ENCODE results near the gene DLK2.

DNA sequence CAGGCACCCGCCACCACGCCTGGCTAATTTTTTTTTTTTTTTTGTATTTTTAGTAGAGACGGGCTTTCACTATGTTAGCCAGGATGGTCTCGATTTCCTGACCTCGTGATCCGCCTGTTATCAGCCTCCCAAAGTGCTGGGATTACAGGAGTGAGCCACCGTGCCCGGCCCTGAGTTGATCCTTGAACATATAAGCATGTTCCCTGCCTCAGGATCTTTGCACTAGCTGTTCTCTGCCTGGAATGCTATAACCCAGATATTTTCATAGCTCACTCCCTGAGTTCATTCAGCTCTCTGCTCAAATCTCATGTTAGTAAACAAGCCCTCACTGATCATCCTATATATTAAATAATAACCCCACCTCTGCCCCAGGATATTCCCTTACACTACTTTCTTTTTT, 9.0 kb upstream of the DLK2 start:
- TF ChIP-seq EZH2phosphoT487 (IDR thresholded peaks at IDR 0.05; ENCODE audit: low read length): no peak
- TF ChIP-seq EZH2 (optimal IDR thresholded peaks at IDR 0.05; ENCODE audit: low read depth, low read length): no peak
- TF ChIP-seq, protein P1, sequence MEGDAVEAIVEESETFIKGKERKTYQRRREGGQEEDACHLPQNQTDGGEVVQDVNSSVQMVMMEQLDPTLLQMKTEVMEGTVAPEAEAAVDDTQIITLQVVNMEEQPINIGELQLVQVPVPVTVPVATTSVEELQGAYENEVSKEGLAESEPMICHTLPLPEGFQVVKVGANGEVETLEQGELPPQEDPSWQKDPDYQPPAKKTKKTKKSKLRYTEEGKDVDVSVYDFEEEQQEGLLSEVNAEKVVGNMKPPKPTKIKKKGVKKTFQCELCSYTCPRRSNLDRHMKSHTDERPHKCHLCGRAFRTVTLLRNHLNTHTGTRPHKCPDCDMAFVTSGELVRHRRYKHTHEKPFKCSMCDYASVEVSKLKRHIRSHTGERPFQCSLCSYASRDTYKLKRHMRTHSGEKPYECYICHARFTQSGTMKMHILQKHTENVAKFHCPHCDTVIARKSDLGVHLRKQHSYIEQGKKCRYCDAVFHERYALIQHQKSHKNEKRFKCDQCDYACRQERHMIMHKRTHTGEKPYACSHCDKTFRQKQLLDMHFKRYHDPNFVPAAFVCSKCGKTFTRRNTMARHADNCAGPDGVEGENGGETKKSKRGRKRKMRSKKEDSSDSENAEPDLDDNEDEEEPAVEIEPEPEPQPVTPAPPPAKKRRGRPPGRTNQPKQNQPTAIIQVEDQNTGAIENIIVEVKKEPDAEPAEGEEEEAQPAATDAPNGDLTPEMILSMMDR (IDR thresholded peaks at IDR 0.05; ENCODE audit: low read length): no peak
